Activated T-cell treated with anti-CD3 and anti-CD28 coated beads for 24 hours (primary cell): ENCODE measurements around the gene NFIX.
"Not testable (repeated sequence)": the region's sequence is repeated elsewhere in the genome, so short reads cannot be mapped to it uniquely, and the experiment has no call there.

Experiments used
- DNase-seq: peaks from one replicate; pipeline ENCODE4 v3.0.0-alpha.2; 2020; ENCODE audit warnings: low read depth

Gene NFIX

DNA sequence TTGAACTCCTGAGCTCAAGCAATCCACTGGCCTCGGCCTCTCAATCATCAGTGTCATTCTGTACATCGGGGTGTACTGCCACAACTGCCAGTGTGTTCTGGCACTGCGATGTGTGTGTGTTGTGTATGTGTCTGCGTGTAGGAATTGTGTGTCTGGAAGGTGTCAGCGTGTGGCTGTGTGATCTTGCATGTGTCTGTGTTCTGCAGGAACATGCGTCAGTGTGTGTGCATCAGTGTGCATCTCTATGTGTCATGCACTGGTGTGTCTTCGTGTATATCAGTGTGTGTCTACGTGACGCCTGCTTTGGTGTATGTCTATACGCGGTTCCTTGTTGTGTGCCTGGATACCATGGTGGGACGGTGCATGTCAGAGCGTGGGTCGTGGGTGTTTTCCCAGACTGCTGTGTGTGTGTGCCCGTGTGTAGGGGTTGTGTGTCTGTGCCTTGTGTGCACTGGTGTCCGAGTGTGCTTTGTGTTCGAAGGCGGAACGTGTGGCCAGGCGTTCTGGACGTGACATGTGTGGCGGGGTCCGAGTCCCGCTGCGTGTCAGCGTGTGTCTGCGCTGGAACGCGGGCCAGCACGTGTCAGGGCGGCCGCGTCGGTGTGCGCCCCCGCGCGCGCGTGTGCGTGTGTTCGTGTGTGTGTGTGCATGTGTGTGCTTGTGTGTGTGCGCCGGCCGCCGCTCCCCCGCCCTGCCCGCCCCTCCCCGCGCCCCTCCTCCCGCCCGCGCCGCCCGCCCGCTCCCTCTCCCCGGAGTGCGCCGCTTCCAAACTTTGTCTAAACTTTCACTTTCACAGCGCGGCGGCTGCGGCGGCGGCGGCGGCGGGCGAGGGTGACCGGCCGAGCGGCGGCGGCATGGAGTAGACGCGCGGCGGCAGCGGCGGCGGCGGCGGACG, at the start of gene NFIX:
NFIX (plus strand) TSS at position 775 of the 895 bp plus-strand sequence. CDS start 363 bp downstream, outside the sequence.
- peak; percentile 41 for DNase-seq

- peak; percentile 98 for DNase-seq
Observed at GRCh38 chr19:12945479-12946091, 49.7 kb upstream of the NFIX start, which contains the start of gene RAD23A. Gene RAD23A, plus strand, starts transcription at chr19:12945862. Its CDS starts 87 bp downstream, at chr19:12945949.

GRCh38 chr19:12946092-12946721, 49.1 kb upstream of the NFIX start:
- DNase-seq: peak; percentile 48

- no peak for DNase-seq
Observed at GRCh38 chr19:12946731-12947496, 48.4 kb upstream of the NFIX start.

DNA sequence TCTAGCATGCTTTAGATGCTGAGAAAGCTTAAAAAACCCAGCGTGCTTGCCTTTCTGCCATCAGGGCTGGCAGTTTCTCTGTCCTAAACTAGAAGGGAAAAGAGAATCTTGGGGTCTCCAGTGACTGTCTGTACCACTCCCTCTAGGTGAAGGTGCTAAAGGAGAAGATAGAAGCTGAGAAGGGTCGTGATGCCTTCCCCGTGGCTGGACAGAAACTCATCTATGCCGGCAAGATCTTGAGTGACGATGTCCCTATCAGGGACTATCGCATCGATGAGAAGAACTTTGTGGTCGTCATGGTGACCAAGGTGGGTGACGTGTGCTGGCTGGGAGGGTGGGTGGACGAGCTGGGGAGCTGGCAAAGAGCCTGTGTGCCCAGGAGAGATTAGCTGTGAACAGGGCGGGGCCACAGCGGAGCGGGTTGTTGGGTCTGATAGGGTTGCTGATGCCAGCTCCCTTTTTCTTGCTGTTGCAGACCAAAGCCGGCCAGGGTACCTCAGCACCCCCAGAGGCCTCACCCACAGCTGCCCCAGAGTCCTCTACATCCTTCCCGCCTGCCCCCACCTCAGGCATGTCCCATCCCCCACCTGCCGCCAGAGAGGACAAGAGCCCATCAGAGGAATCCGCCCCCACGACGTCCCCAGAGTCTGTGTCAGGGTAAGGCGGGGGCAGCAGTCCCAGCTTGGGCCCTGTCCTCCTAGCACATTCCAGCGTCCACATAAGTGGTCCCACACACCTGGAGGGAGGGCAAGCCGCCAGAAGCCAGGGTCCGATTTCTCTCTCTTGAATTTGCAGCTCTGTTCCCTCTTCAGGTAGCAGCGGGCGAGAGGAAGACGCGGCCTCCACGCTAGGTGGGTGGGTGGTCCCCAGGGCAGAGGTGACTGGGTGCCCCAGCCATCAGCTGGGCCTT, 47.3 kb upstream of the NFIX start:
- no peak for DNase-seq

- DNase-seq: no peak
Observed at GRCh38 chr19:12948612-12949362, 46.5 kb upstream of the NFIX start.

- no peak for DNase-seq
Observed at GRCh38 chr19:12949363-12950283, 45.7 kb upstream of the NFIX start.

DNA sequence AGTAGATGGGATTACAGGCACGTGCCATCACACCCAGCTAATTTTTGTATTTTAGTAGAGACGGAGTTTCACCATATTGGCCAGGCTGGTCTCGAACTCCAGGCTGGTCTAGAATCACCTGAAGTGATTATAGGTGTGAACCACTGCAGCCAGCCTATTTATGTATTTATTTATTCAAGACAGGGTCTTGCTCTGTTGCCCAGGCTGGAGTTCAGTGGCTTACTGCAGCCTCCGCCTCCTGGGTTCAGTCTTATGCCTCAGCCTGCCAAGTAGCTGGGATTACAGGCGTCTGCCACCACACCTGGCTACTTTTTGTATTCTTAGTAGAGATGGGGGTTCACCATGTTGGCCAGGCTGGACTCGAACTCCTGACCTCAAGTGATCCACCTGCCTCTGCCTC, 43.2 kb upstream of the NFIX start:
- DNase-seq: not testable (repeated sequence)

DNA sequence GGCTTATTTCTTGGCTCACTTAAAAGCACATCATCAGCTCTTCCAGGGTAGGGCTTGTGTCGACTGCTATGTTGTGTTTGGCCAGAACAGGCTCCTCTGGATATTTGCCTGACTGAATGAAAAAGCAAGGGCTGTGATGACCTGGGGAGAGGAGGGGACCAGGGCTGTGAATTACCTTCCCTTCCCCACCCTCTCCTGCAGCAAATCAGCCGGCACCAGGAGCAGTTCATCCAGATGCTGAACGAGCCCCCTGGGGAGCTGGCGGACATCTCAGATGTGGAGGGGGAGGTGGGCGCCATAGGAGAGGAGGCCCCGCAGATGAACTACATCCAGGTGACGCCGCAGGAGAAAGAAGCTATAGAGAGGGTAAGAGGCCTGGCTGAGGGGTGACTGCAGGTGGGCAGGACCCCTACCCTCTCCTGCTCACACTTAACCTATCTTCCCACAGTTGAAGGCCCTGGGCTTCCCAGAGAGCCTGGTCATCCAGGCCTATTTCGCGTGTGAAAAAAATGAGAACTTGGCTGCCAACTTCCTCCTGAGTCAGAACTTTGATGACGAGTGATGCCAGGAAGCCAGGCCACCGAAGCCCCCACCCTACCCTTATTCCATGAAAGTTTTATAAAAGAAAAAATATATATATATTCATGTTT, 42.7 kb upstream of the NFIX start:
- no peak for DNase-seq

- no peak for DNase-seq
Observed at GRCh38 chr19:12953138-12953798, 42.0 kb upstream of the NFIX start.

GRCh38 chr19:12953799-12954611, 41.3 kb upstream of the NFIX start:
- DNase-seq: no peak

- no peak for DNase-seq
Observed at GRCh38 chr19:12954612-12954962, 40.7 kb upstream of the NFIX start.

- not testable (repeated sequence) for DNase-seq
Observed at GRCh38 chr19:12955575-12955974, 39.7 kb upstream of the NFIX start.

GRCh38 chr19:12955996-12956395, 39.3 kb upstream of the NFIX start:
- DNase-seq: no peak

GRCh38 chr19:12956446-12957388, 38.6 kb upstream of the NFIX start, which contains the start of gene GADD45GIP1:
Gene GADD45GIP1, minus strand, starts transcription at chr19:12957223. Its CDS starts 11 bp downstream, at chr19:12957212.
- DNase-seq: peak; percentile 77
